Thoracic aorta (tissue), 2 donors: ENCODE measurements around the gene SEPTIN11. TPM values are rescaled to one million over a fixed set of nuclear protein-coding genes. Genes with fewer than 3 reads are reported as not detected.

ENCODE experiments used
- ATAC-seq: fragments of 150-250 bp; one replicate; pipeline ENCODE4 v1.8.0; 2017; ENCODE audit warnings: low read depth; ENCODE audit not compliant: insufficient number of reproducible peaks, low FRiP score
- DNase-seq: peaks from one replicate; pipeline ENCODE4 v3.0.0-alpha.2; 2020; ENCODE audit warnings: low spot score
- H3K27ac ChIP-seq, 2 donors: fragments of 200-600 bp; sonication (generic); 1 replicate in 1 of 2; 2 replicates in 1 of 2; pipeline ENCODE4 v1.5.1; 2016; ENCODE audit warnings: mild to moderate bottlenecking in 2 of 2, moderate library complexity in 2 of 2
- H3K27me3 ChIP-seq: fragments of 200-600 bp; sonication (generic); replicated peaks from 2 replicates; pipeline ENCODE4 v1.6.0; 2016; ENCODE audit warnings: mild to moderate bottlenecking; ENCODE audit not compliant: insufficient read depth
- H3K36me3 ChIP-seq: fragments of 200-600 bp; sonication (generic); one replicate; pipeline ENCODE4 v1.5.1; 2016
- H3K4me1 ChIP-seq, 2 donors: fragments of 200-600 bp; sonication (generic); 1 replicate in 1 of 2; 2 replicates in 1 of 2; pipeline versions ENCODE4 v1.5.1 to v1.6.0; 2016; ENCODE audit warnings: low read depth in 2 of 2, mild to moderate bottlenecking in 1 of 2; ENCODE audit not compliant: control insufficient read depth in 1 of 2
- H3K4me3 ChIP-seq: fragments of 200-600 bp; sonication (generic); 2 replicates; pipeline ENCODE4 v1.5.1; 2016; ENCODE audit warnings: mild to moderate bottlenecking
- H3K9me3 ChIP-seq: fragments of 200-600 bp; sonication (generic); 2 replicates; pipeline ENCODE4 v1.5.1; 2016
- total RNA-seq, 2 donors: library from RNA; depleted of rRNA; stranded (reverse); fragments of >200 nt; gene quantifications; one replicate each; pipeline versions ENCODE4 v1.1.0 to v1.2.3, GENCODE V29; 2016
- TF ChIP-seq, protein P1 (sequence below): fragments of 200-600 bp; sonication (generic); IDR thresholded peaks from one replicate; pipeline ENCODE4 v1.5.1; 2019; ENCODE audit warnings: antibody characterized with exemption

The SEPTIN11 gene
- total RNA-seq, 2 donors from 2014 or later = 142 to 156 TPM

DNA sequence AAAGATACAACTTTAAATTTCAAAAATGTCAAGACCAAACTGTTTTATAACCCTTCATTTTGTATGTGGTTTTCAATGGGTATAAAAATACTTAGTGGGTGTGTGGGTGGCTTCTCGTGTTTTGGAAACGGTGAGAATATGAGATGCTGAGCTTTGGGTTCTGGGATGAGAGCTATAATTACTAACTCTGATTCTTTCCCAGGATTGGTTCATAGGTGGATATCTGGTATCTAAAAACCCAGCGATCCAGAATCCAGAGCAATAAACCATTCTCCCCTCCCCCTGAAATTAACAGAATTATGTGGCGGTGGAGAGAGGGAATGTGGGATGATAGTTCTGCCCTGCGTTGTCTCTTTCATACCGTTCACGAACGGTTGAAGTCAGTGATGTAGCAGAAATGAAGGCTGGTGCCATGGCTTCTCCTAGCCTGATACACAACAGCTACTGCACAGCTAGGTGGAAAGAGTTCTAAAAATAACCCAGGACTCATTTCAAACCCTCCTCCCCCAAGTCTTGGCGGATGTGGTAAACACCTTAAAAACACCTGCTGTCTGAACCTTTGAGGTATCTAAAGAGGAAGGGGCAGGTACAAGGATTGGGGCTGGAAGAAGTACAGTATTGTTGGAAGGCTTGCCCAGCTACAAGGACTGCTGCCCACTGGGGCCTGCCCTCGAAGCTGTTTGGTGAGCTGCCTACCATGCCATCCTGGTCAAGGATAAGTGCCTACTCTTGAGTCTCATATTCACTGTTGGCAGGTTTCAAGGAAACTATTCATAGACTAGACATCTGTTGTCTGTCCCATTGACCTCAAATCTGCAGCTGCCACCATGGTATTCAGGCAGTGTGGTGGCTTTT lies 44.5 kb downstream of the SEPTIN11 start:
- Histone ChIP-seq H3K36me3 (peaks cover 13% of the 10 kb centered on the region), H3K27ac (no peak overlapping the region), H3K9me3 (no peaks in the 10 kb centered on the region), H3K4me1 (peaks cover 0 to 5% of the 10 kb centered on the region in 2 donors), H3K27me3 (no peaks in the 10 kb centered on the region), H3K4me3 (no peak overlapping the region)
- DNase-seq (no peak), ATAC-seq (no peak)
- TF ChIP-seq, protein P1, sequence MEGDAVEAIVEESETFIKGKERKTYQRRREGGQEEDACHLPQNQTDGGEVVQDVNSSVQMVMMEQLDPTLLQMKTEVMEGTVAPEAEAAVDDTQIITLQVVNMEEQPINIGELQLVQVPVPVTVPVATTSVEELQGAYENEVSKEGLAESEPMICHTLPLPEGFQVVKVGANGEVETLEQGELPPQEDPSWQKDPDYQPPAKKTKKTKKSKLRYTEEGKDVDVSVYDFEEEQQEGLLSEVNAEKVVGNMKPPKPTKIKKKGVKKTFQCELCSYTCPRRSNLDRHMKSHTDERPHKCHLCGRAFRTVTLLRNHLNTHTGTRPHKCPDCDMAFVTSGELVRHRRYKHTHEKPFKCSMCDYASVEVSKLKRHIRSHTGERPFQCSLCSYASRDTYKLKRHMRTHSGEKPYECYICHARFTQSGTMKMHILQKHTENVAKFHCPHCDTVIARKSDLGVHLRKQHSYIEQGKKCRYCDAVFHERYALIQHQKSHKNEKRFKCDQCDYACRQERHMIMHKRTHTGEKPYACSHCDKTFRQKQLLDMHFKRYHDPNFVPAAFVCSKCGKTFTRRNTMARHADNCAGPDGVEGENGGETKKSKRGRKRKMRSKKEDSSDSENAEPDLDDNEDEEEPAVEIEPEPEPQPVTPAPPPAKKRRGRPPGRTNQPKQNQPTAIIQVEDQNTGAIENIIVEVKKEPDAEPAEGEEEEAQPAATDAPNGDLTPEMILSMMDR = no peak

DNA sequence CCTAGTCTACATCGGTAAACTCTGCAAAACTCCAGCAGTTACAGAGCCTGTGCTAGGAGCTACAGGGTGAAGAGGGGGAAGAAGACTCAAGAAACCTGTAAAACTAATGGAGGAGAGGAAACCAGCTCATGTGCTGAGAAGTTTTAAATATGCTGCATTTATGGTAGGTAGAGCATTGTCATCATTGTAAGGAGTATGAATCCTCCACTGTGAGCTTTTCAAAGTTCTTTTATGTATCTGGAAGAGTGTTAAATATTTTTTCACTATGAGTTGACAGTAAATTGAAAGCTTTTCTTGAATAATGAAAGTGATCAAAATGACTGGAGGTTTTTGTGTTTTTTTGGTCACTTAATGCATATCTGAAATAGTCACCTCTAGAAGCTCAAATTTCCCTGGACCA lies 46.2 kb downstream of the SEPTIN11 start:
- H3K4me3 ChIP-seq = no peak overlapping the region
- DNase-seq = no peak
- H3K4me1 ChIP-seq = peaks cover 0 to 5% of the 10 kb centered on the region in 2 donors
- no peak for ATAC-seq
- H3K9me3 ChIP-seq = no peaks in the 10 kb centered on the region
- peaks cover 15% of the 10 kb centered on the region for H3K36me3 ChIP-seq
- TF ChIP-seq, protein P1 = no peak
- H3K27me3 ChIP-seq = no peaks in the 10 kb centered on the region
- H3K27ac ChIP-seq = no peak overlapping the region

DNA sequence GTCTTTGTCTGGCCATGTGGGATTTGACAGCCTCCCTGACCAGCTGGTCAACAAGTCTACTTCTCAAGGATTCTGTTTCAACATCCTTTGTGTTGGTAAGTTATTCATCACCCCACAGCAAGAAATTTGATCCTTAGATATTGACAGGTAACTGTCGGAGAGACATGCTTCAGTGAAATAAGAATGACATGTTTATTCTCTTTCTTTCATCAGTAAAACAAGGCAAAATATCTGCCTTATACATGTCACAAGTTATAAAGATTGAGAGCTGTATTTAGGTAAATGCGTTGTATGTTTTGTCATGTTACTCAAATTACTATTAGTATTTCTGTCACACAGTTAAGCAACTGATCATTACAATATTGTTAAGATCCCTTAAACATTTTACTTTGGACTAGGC lies 46.9 kb downstream of the SEPTIN11 start:
- Histone ChIP-seq H3K9me3 (no peaks in the 10 kb centered on the region), H3K27me3 (no peaks in the 10 kb centered on the region), H3K4me1 (peaks cover under 1 to 5% of the 10 kb centered on the region in 2 donors), H3K36me3 (peaks cover 15% of the 10 kb centered on the region), H3K4me3 (no peak overlapping the region), H3K27ac (no peak overlapping the region)
- TF ChIP-seq, protein P1 = no peak
- DNase-seq (no peak), ATAC-seq (no peak)

DNA sequence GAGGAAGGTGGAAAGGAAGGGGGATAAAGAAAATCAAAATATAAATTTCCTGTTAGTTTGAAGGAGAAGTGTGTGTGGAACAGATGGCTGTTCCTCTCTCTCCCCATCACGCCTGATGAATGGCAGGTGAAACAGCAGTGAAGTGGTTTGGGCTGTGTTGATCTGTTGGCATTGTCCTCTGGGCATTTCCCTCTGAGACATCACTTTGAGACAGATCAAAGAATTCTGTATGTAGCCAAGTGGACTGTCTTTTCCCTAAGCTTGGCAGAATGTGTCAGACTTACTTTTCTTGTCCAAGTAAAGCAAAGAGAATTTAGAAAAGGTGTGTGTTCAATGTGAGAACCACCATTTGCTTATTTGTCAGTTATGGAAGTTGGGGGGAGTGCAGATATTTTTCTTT lies 47.5 kb downstream of the SEPTIN11 start:
- Histone ChIP-seq H3K27me3 (no peaks in the 10 kb centered on the region), H3K4me3 (no peak overlapping the region), H3K9me3 (no peaks in the 10 kb centered on the region), H3K4me1 (peaks cover 6 to 11% of the 10 kb centered on the region in 2 donors), H3K36me3 (peaks cover 15% of the 10 kb centered on the region), H3K27ac (no peak overlapping the region)
- TF ChIP-seq, protein P1 = no peak
- DNase-seq (no peak), ATAC-seq (no peak)

DNA sequence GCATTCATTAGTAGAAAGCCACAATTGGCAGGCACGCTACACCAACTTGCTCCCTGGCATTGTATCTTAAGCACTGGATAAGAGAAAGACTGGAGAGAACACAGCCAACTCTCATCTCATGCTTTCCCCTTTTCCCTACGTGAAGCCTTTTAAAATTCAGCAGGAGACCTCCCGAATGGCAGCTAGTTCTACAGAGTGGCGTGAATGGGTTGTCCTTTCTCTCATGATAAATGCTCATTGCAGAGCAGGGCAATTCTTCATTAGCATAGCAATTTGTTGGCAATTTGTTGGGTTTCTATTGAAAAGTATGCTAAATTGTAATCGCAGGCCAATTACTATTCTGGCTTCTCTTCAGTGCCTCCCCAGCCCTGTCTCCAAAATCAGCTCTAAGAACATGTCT lies 48.0 kb downstream of the SEPTIN11 start:
- TF ChIP-seq, protein P1 = no peak
- DNase-seq (no peak), ATAC-seq (no peak)
- no peak overlapping the region for H3K4me3 ChIP-seq
- no peaks in the 10 kb centered on the region for H3K9me3 ChIP-seq
- no peaks in the 10 kb centered on the region for H3K27me3 ChIP-seq
- peaks cover 8 to 16% of the 10 kb centered on the region in 2 donors for H3K4me1 ChIP-seq
- no peak overlapping the region for H3K27ac ChIP-seq
- H3K36me3 ChIP-seq = peaks cover 15% of the 10 kb centered on the region
